RWPE2 (cell line): ENCODE measurements around the gene CCDC92B.

Experiments
- ATAC-seq: fragments of 200-7000 bp; cut with Tn5 transposase; 3 replicates; pipeline ENCODE4 v1.9.1; 2021; ENCODE audit warnings: low read depth
- DNase-seq: peaks from one replicate; pipeline ENCODE4 v3.0.0-alpha.2; 2020; ENCODE audit warnings: low spot score
- H3K27ac ChIP-seq: fragments of 450-650 bp; 2 replicates; pipeline ENCODE4 v1.5.1; 2017; ENCODE audit warnings: mild to moderate bottlenecking; ENCODE audit not compliant: poor library complexity, severe bottlenecking
- H3K27me3 ChIP-seq: fragments of 250-450 bp; sonication (Bioruptor Pico); 2 replicates; pipeline ENCODE4 v1.5.1; 2021; ENCODE audit warnings: mild to moderate bottlenecking, moderate library complexity; ENCODE audit not compliant: insufficient read depth, poor library complexity, severe bottlenecking
- H3K36me3 ChIP-seq: fragments of 250-450 bp; sonication (Bioruptor Pico); 2 replicates; pipeline ENCODE4 v1.5.1; 2020; ENCODE audit warnings: low read depth, mild to moderate bottlenecking, moderate library complexity
- H3K4me1 ChIP-seq: fragments of 250-450 bp; sonication (Bioruptor Pico); 2 replicates; pipeline ENCODE4 v1.5.1; 2021; ENCODE audit warnings: mild to moderate bottlenecking, moderate library complexity; ENCODE audit not compliant: insufficient read depth, poor library complexity, severe bottlenecking
- H3K4me3 ChIP-seq: fragments of 250-450 bp; sonication (Bioruptor Pico); 2 replicates; pipeline ENCODE4 v1.5.1; 2021; ENCODE audit warnings: mild to moderate bottlenecking, moderate library complexity; ENCODE audit not compliant: severe bottlenecking
- H3K9me3 ChIP-seq: fragments of 250-450 bp; sonication (Bioruptor Pico); 2 replicates; pipeline ENCODE4 v1.5.1; 2021; ENCODE audit warnings: mild to moderate bottlenecking, moderate library complexity; ENCODE audit not compliant: severe bottlenecking
- CTCF ChIP-seq: fragments of 450-650 bp; IDR thresholded peaks from one replicate; pipeline ENCODE4 v1.5.1; 2017; ENCODE audit warnings: mild to moderate bottlenecking, moderate library complexity; ENCODE audit not compliant: poor library complexity, severe bottlenecking

The CCDC92B gene

GRCh38 chr17:2758870-2759269, 9.4 kb upstream of the CCDC92B start:
- no peak for DNase-seq
- ATAC-seq, result no peak
- no peaks in the 10 kb centered on the region for H3K4me1 ChIP-seq
- TF ChIP-seq CTCF, result no peak
- H3K36me3 ChIP-seq, result no peaks in the 10 kb centered on the region
- H3K9me3 ChIP-seq, result no peaks in the 10 kb centered on the region
- no peak overlapping the region for H3K27ac ChIP-seq
- H3K27me3 ChIP-seq, result peaks cover 17% of the 10 kb centered on the region
- H3K4me3 ChIP-seq, result no peak overlapping the region

- no peaks in the 10 kb centered on the region for H3K36me3 ChIP-seq
- no peaks in the 10 kb centered on the region for H3K4me1 ChIP-seq
- ATAC-seq, result peak; percentile 50; the same call in 1 of the 3 replicates
- no peak for TF ChIP-seq CTCF
- DNase-seq, result no peak
- no peaks in the 10 kb centered on the region for H3K9me3 ChIP-seq
- peaks cover 17% of the 10 kb centered on the region for H3K27me3 ChIP-seq
- no peak overlapping the region for H3K27ac ChIP-seq
- peak overlapping the region; percentile 38 for H3K4me3 ChIP-seq
Measured at GRCh38 chr17:2755891-2756724, 6.7 kb upstream of the CCDC92B start.

GRCh38 chr17:2751491-2751890, 2.0 kb upstream of the CCDC92B start:
- no peak for TF ChIP-seq CTCF
- no peaks in the 10 kb centered on the region for H3K9me3 ChIP-seq
- H3K4me3 ChIP-seq, result no peak overlapping the region
- H3K27me3 ChIP-seq, result peaks cover 40% of the 10 kb centered on the region
- H3K4me1 ChIP-seq, result no peaks in the 10 kb centered on the region
- no peak overlapping the region for H3K27ac ChIP-seq
- no peaks in the 10 kb centered on the region for H3K36me3 ChIP-seq
- no peak for ATAC-seq
- no peak for DNase-seq

- TF ChIP-seq CTCF, result no peak
- H3K36me3 ChIP-seq, result no peaks in the 10 kb centered on the region
- no peaks in the 10 kb centered on the region for H3K9me3 ChIP-seq
- no peaks in the 10 kb centered on the region for H3K4me1 ChIP-seq
- DNase-seq, result no peak
- no peak overlapping the region for H3K27ac ChIP-seq
- H3K27me3 ChIP-seq, result peaks cover 33% of the 10 kb centered on the region
- ATAC-seq, result no peak
- no peak overlapping the region for H3K4me3 ChIP-seq
Measured at GRCh38 chr17:2750721-2751120, 1.3 kb upstream of the CCDC92B start.

GRCh38 chr17:2749784-2750181, 331 bp upstream of the CCDC92B start:
- no peaks in the 10 kb centered on the region for H3K36me3 ChIP-seq
- H3K27ac ChIP-seq, result no peak overlapping the region
- no peaks in the 10 kb centered on the region for H3K4me1 ChIP-seq
- H3K4me3 ChIP-seq, result no peak overlapping the region
- peaks cover 29% of the 10 kb centered on the region for H3K27me3 ChIP-seq
- ATAC-seq (peak; percentile 95), DNase-seq (no peak)
- no peaks in the 10 kb centered on the region for H3K9me3 ChIP-seq
- no peak for TF ChIP-seq CTCF
